Gastrocnemius medialis (tissue), 4 donors: Measurements from ENCODE around the gene OR2F2.

Source experiments
- POLR2A ChIP-seq, 2 donors: fragments of 450-650 bp; IDR thresholded peaks; one replicate each; pipeline ENCODE4 v1.6.1; 2017; ENCODE audit warnings: antibody characterized with exemption in 2 of 2, mild to moderate bottlenecking in 2 of 2, moderate library complexity in 2 of 2
- TF ChIP-seq, protein P1 (sequence below), 5 experiments: fragments of 450-650 bp in 3 of 5; fragments of 200-600 bp in 2 of 5; sonication (generic) in 2 of 5; IDR thresholded peaks in 4 of 5; conservative IDR thresholded peaks in 1 of 5; 1 replicate in 4 of 5; 2 replicates in 1 of 5; pipeline ENCODE4 v1.5.1; 2016 to 2019; ENCODE audit warnings: antibody characterized with exemption in 5 of 5, mild to moderate bottlenecking in 3 of 5, moderate library complexity in 3 of 5

DNA sequence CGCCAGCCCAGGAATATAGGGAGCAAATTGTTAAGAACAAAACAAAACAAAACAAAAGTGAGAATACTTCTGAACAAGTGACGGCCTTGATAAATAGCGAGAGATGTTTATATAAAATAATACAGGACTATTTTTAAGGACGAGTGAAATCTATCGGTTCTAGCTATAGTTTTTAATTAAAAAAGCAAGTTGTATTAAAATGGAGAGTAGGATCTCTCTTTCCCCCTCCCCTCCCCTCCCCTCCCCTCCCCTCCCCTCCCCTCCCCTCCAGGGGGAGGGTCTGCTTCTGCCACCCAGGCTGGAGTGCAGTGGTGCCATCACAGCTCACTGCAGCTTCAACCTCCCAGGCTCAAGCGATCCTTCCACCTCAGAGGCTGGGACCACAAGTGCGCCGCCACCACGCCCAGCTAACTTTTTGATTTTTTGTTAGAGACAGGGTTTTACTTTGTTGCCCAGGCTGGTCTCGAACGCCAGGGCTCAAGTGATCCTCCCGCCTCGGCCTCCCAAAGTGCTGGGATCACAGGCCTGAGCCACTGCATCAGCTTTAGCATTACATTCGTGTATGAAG is 32.6 kb upstream of the OR2F2 start:
- no peak for TF ChIP-seq POLR2A (IDR thresholded peaks at IDR 0.05)
- TF ChIP-seq, protein P1, sequence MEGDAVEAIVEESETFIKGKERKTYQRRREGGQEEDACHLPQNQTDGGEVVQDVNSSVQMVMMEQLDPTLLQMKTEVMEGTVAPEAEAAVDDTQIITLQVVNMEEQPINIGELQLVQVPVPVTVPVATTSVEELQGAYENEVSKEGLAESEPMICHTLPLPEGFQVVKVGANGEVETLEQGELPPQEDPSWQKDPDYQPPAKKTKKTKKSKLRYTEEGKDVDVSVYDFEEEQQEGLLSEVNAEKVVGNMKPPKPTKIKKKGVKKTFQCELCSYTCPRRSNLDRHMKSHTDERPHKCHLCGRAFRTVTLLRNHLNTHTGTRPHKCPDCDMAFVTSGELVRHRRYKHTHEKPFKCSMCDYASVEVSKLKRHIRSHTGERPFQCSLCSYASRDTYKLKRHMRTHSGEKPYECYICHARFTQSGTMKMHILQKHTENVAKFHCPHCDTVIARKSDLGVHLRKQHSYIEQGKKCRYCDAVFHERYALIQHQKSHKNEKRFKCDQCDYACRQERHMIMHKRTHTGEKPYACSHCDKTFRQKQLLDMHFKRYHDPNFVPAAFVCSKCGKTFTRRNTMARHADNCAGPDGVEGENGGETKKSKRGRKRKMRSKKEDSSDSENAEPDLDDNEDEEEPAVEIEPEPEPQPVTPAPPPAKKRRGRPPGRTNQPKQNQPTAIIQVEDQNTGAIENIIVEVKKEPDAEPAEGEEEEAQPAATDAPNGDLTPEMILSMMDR (IDR thresholded peaks at IDR 0.05 in 4 of 5, conservative IDR thresholded peaks at IDR 0.05 in 1 of 5) = no peak
